GM12873 (cell line): ENCODE results near the gene METAP1.

Experiments used
- TF ChIP-seq, protein P1 (sequence below): IDR thresholded peaks from 2 replicates; pipeline ENCODE4 v1.5.1; 2012; ENCODE audit warnings: low read depth, mild to moderate bottlenecking, moderate library complexity, low read length, control low read depth; ENCODE audit not compliant: insufficient read depth; ENCODE audit errors: missing control alignments

The METAP1 gene

DNA sequence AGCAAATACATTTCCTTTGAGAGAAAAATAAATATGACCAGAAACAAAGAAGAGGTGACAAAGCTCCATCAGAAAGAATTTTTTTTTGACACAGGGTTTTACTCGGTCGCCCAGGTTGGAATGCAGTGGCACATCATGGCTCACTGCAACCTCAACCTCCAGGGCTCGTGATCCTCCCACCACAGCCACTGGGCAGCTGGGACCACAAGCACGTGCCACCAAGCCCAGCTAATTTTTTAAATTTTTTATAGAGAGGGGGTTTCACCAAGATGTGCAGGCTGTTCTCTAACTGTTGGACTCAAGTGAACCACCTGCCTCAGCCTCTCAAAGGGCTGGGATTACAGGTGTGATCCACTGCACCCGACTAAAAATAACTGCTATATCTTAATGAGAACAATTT is 82.8 kb downstream of the METAP1 start:
- TF ChIP-seq, protein P1, sequence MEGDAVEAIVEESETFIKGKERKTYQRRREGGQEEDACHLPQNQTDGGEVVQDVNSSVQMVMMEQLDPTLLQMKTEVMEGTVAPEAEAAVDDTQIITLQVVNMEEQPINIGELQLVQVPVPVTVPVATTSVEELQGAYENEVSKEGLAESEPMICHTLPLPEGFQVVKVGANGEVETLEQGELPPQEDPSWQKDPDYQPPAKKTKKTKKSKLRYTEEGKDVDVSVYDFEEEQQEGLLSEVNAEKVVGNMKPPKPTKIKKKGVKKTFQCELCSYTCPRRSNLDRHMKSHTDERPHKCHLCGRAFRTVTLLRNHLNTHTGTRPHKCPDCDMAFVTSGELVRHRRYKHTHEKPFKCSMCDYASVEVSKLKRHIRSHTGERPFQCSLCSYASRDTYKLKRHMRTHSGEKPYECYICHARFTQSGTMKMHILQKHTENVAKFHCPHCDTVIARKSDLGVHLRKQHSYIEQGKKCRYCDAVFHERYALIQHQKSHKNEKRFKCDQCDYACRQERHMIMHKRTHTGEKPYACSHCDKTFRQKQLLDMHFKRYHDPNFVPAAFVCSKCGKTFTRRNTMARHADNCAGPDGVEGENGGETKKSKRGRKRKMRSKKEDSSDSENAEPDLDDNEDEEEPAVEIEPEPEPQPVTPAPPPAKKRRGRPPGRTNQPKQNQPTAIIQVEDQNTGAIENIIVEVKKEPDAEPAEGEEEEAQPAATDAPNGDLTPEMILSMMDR, result no peak

DNA sequence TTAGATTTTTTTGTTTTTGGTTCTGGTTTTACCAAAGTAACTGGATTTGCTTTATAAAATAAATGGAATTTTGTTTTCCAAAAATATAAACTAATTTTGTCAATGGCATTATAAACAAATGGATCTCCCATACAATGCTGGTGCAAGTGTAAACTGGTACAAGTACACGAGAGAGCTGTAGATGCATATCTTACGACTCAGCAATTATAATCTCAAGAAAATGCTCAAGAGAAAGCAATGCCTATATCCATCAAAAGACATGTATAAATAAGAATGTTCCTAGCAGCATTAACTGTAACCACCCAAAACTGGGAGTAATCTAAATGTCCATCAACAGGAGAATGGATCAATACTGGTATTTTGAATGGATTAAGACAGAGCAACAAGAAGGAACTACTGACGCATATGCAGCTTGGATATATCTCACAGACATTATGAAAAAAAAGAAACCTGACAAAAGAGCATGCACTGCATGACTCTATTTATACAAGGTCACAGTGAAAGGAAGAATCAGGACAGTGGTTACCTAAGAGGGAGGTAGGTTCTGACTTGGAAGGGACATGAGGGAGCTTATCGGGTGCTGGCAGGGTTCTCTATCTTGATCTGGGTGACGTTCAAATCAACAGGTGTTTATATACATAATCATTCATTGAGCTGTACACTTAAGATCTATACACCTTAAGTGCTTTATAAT is 83.6 kb downstream of the METAP1 start:
- TF ChIP-seq, protein P1, result no peak

GRCh38 chr4:99079625-99080295 is 84.2 kb downstream of the METAP1 start:
- TF ChIP-seq, protein P1, result no peak

- TF ChIP-seq, protein P1, result no peak
These were observed 86.7 kb downstream of the METAP1 start for GRCh38 chr4:99082192-99082591.

GRCh38 chr4:99084595-99084994 is 89.1 kb downstream of the METAP1 start:
- TF ChIP-seq, protein P1, result no peak

GRCh38 chr4:99088023-99088449 is 92.5 kb downstream of the METAP1 start:
- TF ChIP-seq, protein P1, result no peak

GRCh38 chr4:99088481-99089365 is 93.2 kb downstream of the METAP1 start, which contains the start of gene ADH5:
TSS of gene ADH5 (minus strand) at chr4:99088788. CDS start at chr4:99088700, 88 bp downstream.
- TF ChIP-seq, protein P1, result no peak
